NCI-H146 (cell line): ENCODE data around the gene TSPAN11.

Experiments used
- DNase-seq: peaks from one replicate; lab custom pipeline; 2025; lab: John Stamatoyannopoulos, UW

Gene TSPAN11

DNA sequence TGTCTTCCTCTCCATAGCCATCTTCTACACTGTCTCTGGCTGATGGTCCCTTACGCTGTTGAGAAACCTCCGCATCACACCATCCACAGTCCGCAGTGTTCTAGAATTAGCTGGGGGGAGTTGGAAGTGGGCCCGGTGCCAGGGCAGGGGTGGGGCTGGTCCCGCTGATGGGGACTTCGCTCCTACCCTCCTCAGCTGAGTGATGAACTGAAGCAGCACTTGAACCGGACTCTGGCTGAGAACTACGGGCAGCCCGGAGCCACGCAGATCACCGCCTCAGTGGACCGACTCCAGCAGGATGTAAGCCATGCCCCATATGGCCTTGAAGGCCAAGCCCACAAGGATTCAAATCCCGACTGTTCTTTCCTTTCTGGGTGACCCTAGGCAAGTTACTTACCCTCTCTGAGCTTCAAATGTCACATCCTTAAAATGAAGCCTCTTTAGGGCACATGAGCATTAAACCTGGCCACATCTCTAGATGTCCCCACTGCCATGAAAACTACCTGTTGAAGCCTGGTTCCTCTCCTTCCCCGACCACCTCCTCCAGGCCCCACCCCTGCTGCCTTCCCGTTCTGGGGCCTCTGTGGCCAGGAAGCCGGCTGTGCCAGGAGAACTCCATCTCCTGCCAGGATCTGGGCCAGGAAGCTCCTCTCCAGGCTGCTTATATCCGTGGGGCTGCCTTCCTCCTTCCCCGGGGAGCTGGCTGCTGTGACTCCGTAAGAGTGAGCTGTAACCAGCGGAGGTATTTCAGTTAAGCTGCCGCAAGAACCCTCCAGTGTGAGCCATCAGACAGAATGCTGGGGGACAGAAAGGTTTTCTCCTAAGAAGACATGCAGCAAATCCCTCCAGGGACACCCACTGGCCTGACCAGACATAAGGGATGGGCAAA is 53.1 kb downstream of the TSPAN11 start:
- DNase-seq, result no peak

GRCh38 chr12:30980955-30981662 is 54.6 kb downstream of the TSPAN11 start:
- DNase-seq, result peak; percentile 16

- DNase-seq, result no peak
These were observed 55.9 kb downstream of the TSPAN11 start for GRCh38 chr12:30982413-30982812.

DNA sequence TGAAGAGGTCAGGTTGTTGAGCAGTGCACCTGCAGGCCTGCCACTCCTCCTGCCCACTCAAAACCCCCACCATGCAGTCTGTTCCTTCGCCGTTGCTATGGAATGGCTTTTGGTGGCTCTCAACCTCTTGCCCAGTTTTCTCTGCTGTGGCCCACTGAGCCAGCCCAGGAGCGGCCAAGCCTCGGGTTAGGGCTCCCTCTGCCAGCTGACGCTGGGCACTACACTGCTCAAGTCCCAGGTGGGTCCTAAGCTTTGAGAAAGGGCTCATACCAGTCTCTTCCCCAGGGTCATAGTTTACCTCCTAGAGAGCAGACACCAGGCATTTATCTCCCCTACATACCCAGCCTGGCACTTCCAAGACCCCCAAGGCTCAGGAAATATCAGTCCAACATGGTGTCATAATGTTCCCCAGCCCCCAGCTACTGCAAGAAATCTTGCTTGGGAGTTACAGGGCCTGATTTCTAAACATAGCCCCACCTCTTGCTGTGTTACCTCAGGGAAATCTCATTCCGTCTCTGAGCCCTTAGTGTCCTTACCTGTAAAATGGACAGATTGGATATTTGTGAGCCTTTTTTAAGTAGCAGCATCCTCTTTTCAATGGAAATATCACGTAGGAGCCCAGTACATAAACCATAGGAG is 59.4 kb downstream of the TSPAN11 start:
- peak; percentile 65 for DNase-seq

DNA sequence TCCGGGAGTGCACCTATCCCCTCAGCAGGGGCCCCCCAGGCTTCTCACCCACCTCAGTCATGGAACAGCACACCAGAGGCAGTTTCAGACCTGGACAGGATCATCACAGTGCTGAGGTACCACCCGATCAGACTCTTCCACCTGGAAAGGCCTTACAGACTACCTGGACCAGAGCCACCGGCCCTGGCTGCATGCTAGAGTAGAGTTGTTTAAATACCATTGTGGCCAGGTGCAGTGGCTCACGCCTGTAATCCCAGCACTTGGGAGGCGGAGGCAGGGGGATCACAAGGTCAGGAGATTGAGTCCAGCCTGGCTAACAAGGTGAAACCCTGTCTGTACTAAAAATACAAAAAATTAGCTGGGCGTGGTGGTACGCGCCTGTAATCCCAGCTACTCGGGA is 61.5 kb downstream of the TSPAN11 start:
- DNase-seq, result no peak

- no peak for DNase-seq
These were observed 62.2 kb downstream of the TSPAN11 start for GRCh38 chr12:30988646-30989286.

- DNase-seq, result peak; percentile 87
These were observed 63.2 kb downstream of the TSPAN11 start for GRCh38 chr12:30989754-30990153.

DNA sequence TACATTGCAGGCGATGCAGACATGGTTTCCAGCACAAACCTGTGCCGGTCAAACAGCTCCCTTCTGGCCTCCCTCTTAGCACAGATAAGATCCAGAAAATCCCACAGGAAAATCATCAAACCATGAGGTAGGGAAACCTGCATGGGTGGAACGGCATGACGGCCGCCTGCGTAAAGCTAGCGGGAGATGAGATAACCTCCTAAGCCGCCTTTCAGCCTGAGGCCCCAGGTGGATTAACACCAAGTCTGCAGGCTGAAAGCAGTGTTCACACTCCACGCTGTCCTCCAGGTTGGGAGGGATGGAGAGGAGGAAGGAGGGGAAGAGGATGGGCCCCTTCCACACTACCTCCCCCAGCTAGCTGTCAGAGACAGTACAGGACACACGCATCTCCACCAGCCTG is 63.8 kb downstream of the TSPAN11 start:
- DNase-seq, result peak; percentile 7

- no peak for DNase-seq
These were observed 64.2 kb downstream of the TSPAN11 start for GRCh38 chr12:30990776-30991175.

DNA sequence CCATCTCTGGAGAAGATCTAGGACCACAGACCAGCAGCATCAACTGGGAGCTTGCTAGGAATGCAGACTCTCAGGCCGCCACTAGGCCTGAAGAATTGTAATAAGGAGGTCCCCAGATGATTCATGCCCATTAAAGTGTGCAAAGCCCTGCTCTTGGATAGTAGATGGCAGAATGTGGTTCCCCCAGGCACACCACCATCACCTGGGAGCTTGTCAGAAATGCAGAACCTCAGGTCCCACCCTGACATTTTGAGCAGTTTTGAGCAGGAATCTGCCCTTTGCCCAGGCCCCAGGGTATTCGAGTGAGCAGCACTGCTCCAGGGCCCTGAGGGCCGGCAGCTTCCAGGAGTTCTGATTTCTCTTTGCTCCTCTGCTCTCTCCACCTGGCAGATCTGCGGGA is 64.9 kb downstream of the TSPAN11 start:
- DNase-seq, result no peak

- no peak for DNase-seq
These were observed 65.8 kb downstream of the TSPAN11 start for GRCh38 chr12:30992381-30992780.

GRCh38 chr12:30993766-30994165 is 67.2 kb downstream of the TSPAN11 start:
- no peak for DNase-seq

DNA sequence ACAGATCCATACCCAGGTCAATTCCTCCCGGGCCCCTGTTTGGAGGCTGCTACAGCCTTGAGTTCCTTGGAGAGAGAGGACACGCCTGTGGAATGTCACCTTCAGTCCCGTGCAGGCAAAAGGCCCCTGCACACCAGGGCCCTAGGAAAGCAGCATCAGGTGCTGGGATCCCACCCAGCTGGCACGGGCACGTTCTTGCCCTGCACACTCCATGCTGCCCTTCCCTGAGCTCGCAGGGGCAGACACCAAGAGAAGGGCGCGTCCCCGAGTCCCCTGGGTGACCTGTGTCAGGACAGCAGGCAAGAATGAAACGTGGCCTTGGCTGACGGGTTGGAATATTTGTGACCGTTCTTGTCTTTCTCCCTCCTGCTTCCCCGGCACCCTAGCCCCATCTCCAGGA is 67.7 kb downstream of the TSPAN11 start:
- no peak for DNase-seq

DNA sequence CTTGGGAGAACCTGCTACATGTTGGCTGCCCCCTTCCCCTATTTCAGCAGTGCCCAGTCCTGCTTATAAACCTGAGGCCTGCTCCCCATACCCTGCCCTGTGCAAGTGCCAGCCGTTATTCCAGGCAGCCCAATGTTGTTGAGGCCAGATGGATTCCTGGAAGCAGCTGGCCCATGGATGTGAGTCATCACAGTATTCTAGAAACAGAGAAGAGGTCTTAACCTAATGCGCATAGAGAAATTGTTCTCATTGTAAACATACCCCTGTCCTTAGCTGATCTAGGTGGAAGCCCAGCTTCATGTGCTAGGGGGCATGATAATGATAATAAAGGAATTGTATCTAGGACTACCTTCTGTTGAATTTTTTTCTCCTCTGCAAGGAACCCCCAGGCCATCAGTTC is 69.7 kb downstream of the TSPAN11 start:
- no peak for DNase-seq

- no peak for DNase-seq
These were observed 70.2 kb downstream of the TSPAN11 start for GRCh38 chr12:30996752-30997151.

GRCh38 chr12:30997685-30998440 is 71.3 kb downstream of the TSPAN11 start:
- no peak for DNase-seq

DNA sequence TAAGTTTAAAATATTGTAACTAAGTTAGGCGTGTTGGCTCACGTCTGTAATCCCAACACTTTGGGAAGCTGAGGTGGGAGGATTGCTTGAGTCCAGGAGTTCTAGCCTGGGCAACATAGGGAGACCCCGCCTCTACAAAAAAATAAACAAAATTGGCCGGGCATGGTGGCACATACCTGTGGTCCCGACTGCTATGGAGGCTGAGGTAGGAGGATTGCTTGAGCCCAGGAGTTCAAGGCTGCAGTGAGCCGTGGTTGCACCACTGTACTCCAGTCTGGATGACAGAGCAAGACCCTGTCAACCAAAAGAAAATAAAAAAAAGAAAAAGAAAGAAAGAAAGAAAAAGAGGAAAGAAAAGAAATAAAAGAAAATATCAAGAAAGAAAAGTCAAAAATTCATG is 72.5 kb downstream of the TSPAN11 start:
- DNase-seq, result no peak

- no peak for DNase-seq
These were observed 73.2 kb downstream of the TSPAN11 start for GRCh38 chr12:30999723-31000122.

- DNase-seq, result no peak
These were observed 74.2 kb downstream of the TSPAN11 start for GRCh38 chr12:31000751-31001150.

DNA sequence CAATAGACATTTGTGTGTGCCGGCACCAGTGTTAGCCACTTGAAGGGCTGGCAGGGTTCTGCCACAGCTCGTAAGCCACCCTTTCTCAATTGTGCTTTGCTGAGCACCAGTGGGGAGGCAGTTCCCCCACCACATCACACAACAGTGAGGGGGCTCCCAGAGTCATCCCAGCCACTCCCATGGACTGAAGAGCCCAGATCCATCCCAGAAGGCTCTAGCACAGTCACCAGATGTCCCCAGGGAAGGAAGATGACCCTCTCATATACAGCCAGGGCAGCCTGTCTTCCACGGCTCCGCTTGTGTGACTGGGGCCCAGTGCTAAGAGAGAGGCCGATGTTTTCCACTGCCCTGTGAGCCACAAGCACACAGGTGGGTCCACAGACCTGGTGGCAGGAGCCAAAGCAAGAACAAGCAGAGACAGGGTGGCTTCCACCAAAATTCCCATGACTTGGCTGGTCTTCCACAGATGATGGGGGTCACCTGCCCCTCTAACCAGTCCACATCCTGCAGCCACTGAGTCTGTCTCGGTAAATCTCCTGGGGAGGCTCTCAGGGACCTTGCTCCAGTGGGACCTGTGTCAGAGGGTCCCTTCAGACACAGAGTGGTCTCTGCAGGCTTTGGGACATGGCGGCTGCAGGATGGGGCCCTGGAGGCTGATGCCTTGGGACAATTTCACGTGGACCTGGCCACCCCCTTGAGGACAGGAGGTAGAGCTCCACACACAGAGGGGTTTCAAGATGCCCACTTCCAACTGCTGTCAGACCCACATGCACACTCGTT is 75.2 kb downstream of the TSPAN11 start:
- DNase-seq, result no peak

DNA sequence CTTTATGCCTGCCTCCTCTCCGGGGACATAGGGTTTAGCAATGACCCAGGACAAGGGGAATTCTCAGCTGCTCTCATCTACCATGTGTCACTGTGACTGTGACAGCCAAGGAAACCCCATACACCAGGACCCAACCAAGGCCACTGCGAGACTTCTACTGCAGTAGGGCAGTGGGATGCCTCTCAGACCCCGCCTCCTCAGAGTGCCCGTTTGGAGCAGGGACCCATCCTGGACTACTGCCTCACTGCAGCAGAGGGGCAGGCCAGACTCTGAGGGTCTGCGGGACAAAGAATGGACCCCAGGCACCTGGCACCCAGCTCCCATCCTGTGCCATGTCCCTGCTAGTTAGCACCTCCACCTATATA is 75.8 kb downstream of the TSPAN11 start:
- no peak for DNase-seq
